ENCODE data around the gene DCTN2. TPM values are rescaled to one million over a fixed set of nuclear protein-coding genes. Genes with fewer than 3 reads are reported as not detected.
"Not testable (repeated sequence)": the region's sequence is repeated elsewhere in the genome, so short reads cannot be mapped to it uniquely, and the experiment has no call there.

DCTN2 gene
- total and polyA plus RNA-seq, 2 donors (not counting 3 experiments of a cell fraction or from before 2014, with no cell fraction given) = 146 to 161 TPM

GRCh38 chr12:57513677-57514076 is 33.3 kb downstream of the DCTN2 start:
- BruUV-seq (replicated peaks); H3K9ac ChIP-seq (replicated peaks; ENCODE audit: extremely low read depth, insufficient read depth, low read length); H3K27ac ChIP-seq (ENCODE audit: insufficient read depth, low read depth, low read length); H3K27me3 ChIP-seq (ENCODE audit: control insufficient read depth in 2 of 2, insufficient read depth in 2 of 2, low read length in 2 of 2); H2AFZ ChIP-seq (ENCODE audit: low read depth, low read length); DNase-seq (ENCODE audit: low read depth, low spot score); H4K20me1 ChIP-seq (replicated peaks; ENCODE audit: control insufficient read depth, extremely low read depth, insufficient read depth, low read length); H3K4me2 ChIP-seq (ENCODE audit: insufficient read depth, low read length); H3K9me1 ChIP-seq (replicated peaks; ENCODE audit: control insufficient read depth, extremely low read depth, insufficient read depth, low read length); H3K4me3 ChIP-seq (replicated peaks in 1 of 3; ENCODE audit: insufficient read depth in 1 of 3, low read depth in 1 of 3, low read length in 3 of 3); H3K9me3 ChIP-seq (replicated peaks; ENCODE audit: control insufficient read depth, insufficient read depth, low read length); dilution Hi-C loops (cut with MboI; ENCODE audit: extremely low pct_ligation_motif_present, low sequenced_read_pairs); POLR2A ChIA-PET; intact Hi-C loops (cut with micrococcal nuclease); FAIRE-seq; H3K79me2 ChIP-seq (ENCODE audit: control insufficient read depth, insufficient read depth, low read length): not testable (repeated sequence)
- peaks cover 16% of the 10 kb centered on the region for H3K4me1 ChIP-seq (ENCODE audit: control insufficient read depth, extremely low read depth, insufficient read depth, low read length)
- H3K36me3 ChIP-seq (ENCODE audit: control insufficient read depth in 2 of 2, extremely low read depth in 1 of 2, insufficient read depth in 2 of 2, low read length in 2 of 2) = peaks cover 38 to 49% of the 10 kb centered on the region in 2 experiments
- CTCF ChIA-PET = interaction anchor here (1.5 kb wide), 1 partner anchor 10 kb away, joined by 4 read pairs; no protein-coding TSS in a partner anchor

- Histone ChIP-seq H3K79me2 (ENCODE audit: control insufficient read depth, insufficient read depth, low read length) (peaks cover 4% of the 10 kb centered on the region), H3K36me3 (ENCODE audit: control insufficient read depth in 2 of 2, extremely low read depth in 1 of 2, insufficient read depth in 2 of 2, low read length in 2 of 2) (peaks cover 38 to 49% of the 10 kb centered on the region in 2 experiments), H3K4me3 (replicated peaks in 1 of 3; ENCODE audit: insufficient read depth in 1 of 3, low read depth in 1 of 3, low read length in 3 of 3) (no peak overlapping the region), H4K20me1 (replicated peaks; ENCODE audit: control insufficient read depth, extremely low read depth, insufficient read depth, low read length) (no peaks in the 10 kb centered on the region), H3K9ac (replicated peaks; ENCODE audit: extremely low read depth, insufficient read depth, low read length) (no peak overlapping the region), H3K9me1 (replicated peaks; ENCODE audit: control insufficient read depth, extremely low read depth, insufficient read depth, low read length) (no peaks in the 10 kb centered on the region), H3K4me1 (ENCODE audit: control insufficient read depth, extremely low read depth, insufficient read depth, low read length) (peaks cover 14% of the 10 kb centered on the region), H3K27ac (ENCODE audit: insufficient read depth, low read depth, low read length) (no peak overlapping the region), H3K27me3 (ENCODE audit: control insufficient read depth in 2 of 2, insufficient read depth in 2 of 2, low read length in 2 of 2) (no peaks in the 10 kb centered on the region), H2AFZ (ENCODE audit: low read depth, low read length) (no peak overlapping the region), H3K4me2 (ENCODE audit: insufficient read depth, low read length) (no peak overlapping the region), H3K9me3 (replicated peaks; ENCODE audit: control insufficient read depth, insufficient read depth, low read length) (no peaks in the 10 kb centered on the region)
- ChIA-PET POLR2A (no interaction called here), CTCF (interaction anchor here (1.5 kb wide), 1 partner anchor 10 kb away, joined by 4 read pairs; no protein-coding TSS in a partner anchor)
- intact Hi-C loops (cut with micrococcal nuclease) (no loop called here), dilution Hi-C loops (cut with MboI; ENCODE audit: extremely low pct_ligation_motif_present, low sequenced_read_pairs) (no loop called here)
- FAIRE-seq (no peak), DNase-seq (ENCODE audit: low read depth, low spot score) (no peak)
- BruUV-seq (replicated peaks) = no TSS peak
- TF ChIP-seq CTCF (IDR thresholded peaks at IDR 0.05; ENCODE audit: extremely low read depth in 1 of 2, insufficient read depth in 1 of 2, low read depth in 1 of 2, low read length in 2 of 2) (no peak), EZH2 (IDR thresholded peaks at IDR 0.05; ENCODE audit: borderline replicate concordance, low read depth, low read length, severe bottlenecking) (no peak), MAX (IDR thresholded peaks at IDR 0.05; ENCODE audit: insufficient read depth, insufficient read length) (no peak), GATA2 (IDR thresholded peaks at IDR 0.05; ENCODE audit: insufficient read depth, insufficient read length, low read depth, low read length) (no peak), MYC (IDR thresholded peaks at IDR 0.05; ENCODE audit: low read depth, low read length) (no peak), POLR2AphosphoS5 (IDR thresholded peaks at IDR 0.05; ENCODE audit: insufficient read depth, low read depth, low read length) (no peak), FOS (IDR thresholded peaks at IDR 0.05; ENCODE audit: borderline replicate concordance, insufficient read depth, low read length) (no peak), JUN (IDR thresholded peaks at IDR 0.05; ENCODE audit: borderline replicate concordance, insufficient read depth, insufficient read length, low read depth) (no peak), POLR2A (IDR thresholded peaks at IDR 0.05; ENCODE audit: low read depth, low read length) (no peak)
Observed at GRCh38 chr12:57513266-57513665, 33.7 kb downstream of the DCTN2 start.

All from endothelial cell of umbilical vein (primary cell).